ENCODE measurements around the gene OSBPL6. TPM values are rescaled to one million over a fixed set of nuclear protein-coding genes. Genes with fewer than 3 reads are reported as not detected.

OSBPL6 gene
- total and polyA plus RNA-seq, 9 of the 15 experiments (the other 6 are each of a cell fraction or from before 2014, with no cell fraction given): 3.4 to 12.7 (median 9.3) TPM

DNA sequence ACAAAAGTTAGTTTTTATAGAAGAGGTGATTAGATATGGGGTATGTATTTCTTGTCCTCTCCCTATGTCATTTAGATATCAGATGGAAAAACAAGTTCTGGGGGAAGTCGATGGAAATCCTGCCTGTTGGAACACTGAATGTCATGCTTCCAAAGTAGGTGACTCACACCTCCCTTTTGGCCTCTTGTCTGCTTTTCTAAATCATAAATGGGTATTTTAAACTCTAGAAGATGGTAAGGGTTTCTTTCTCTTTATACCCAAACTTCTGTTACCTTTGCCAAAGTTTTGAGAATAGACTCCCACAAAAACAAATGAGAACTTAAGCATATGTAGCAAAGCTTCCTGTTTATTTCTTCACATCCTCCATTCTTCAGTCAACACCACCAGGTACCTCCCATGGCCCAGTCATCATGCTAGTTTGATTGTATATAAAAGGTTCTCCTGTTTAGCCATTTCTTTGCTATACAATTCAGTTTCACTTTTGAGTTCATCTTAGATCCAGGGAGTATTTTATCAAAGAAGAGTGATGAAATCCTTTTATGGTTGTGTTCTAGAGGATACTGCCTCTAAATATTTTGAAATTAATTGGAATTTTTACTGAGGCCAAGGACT lies 192.8 kb downstream of the OSBPL6 start (continued):
- TF ChIP-seq, protein P1, sequence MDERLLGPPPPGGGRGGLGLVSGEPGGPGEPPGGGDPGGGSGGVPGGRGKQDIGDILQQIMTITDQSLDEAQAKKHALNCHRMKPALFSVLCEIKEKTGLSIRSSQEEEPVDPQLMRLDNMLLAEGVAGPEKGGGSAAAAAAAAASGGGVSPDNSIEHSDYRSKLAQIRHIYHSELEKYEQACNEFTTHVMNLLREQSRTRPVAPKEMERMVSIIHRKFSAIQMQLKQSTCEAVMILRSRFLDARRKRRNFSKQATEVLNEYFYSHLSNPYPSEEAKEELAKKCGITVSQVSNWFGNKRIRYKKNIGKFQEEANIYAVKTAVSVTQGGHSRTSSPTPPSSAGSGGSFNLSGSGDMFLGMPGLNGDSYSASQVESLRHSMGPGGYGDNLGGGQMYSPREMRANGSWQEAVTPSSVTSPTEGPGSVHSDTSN (CRISPR knock-in tag; IDR thresholded peaks at IDR 0.05; ENCODE audit: low read depth): no peak
- TF ChIP-seq, protein P1 (tag; conservative IDR thresholded peaks at IDR 0.05; ENCODE audit: low read depth): no peak
- TF ChIP-seq PHTF2 (CRISPR knock-in tag; IDR thresholded peaks at IDR 0.05): no peak

DNA sequence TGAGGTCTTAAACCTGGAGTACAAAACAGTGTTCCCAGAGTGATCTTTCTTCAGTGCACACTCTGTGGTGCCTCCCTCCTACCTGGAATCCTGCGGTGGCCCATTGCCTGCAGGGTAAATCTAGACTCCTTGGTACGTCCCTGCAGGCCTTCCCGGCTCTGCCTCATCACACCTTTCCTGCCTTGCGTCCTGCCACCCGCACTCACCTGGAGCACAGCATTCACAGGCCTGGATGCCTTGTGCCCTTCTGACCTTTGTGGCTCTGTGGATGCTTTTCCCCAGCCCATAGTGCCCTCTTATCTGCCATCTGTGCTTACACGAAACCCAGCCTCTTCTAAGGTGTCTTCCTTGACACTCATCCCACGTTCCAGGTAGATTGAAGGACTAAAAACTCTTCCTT lies 194.0 kb downstream of the OSBPL6 start:
- no peak for DNase-seq (ENCODE audit: extremely low read depth in 1 of 4, low spot score in 3 of 4)
- no peaks in the 10 kb centered on the region; a peak in 1 of 5 replicates for H3K4me1 ChIP-seq (replicated peaks in 1 of 2; ENCODE audit: control insufficient read depth in 2 of 2, insufficient read depth in 2 of 2, low read length in 2 of 2)
- no peaks in the 10 kb centered on the region for H3K9me3 ChIP-seq (replicated peaks; ENCODE audit: control insufficient read depth, insufficient read depth, low read depth, low read length)
- no peak overlapping the region for H3K4me2 ChIP-seq (ENCODE audit: insufficient read depth, low read length)
- H2AFZ ChIP-seq (ENCODE audit: low read depth, low read length): no peak overlapping the region
- H3K79me2 ChIP-seq (ENCODE audit: control insufficient read depth, insufficient read depth, low read length): no peaks in the 10 kb centered on the region
- no peak for FAIRE-seq
- no peaks in the 10 kb centered on the region for H3K9me1 ChIP-seq (ENCODE audit: control insufficient read depth, insufficient read depth, low read length)
- H3K36me3 ChIP-seq (ENCODE audit: control insufficient read depth, insufficient read depth, low read length): 0 out of 3 replicates have a peak, but pooled peaks cover under 1% of the 10 kb centered on the region
- ChIA-PET CTCF (ENCODE audit: low intra/inter-chr PET ratio) (interaction anchor here (0.6 kb wide), 1 partner anchor 212 kb away, joined by 3 read pairs; no protein-coding TSS in a partner anchor), POLR2A (no interaction called here)
- 32% methylated on average over 7 of the region's 7 CpGs for WGBS (ENCODE audit: insufficient coverage, low coverage, missing lambda C conversion rate)
- 0 out of 5 replicates have a peak, but pooled peaks cover 0 to 4% of the 10 kb centered on the region in 2 experiments for H3K27me3 ChIP-seq (ENCODE audit: control insufficient read depth in 2 of 2, insufficient read depth in 2 of 2, low read length in 2 of 2)
- H3K4me3 ChIP-seq: no peak overlapping the region
- no peaks in the 10 kb centered on the region for H4K20me1 ChIP-seq (replicated peaks; ENCODE audit: control insufficient read depth, insufficient read depth, low read length)
- BruUV-seq (replicated peaks): no TSS peak
- no peak overlapping the region for H3K27ac ChIP-seq (ENCODE audit: extremely low read depth, low read depth, low read length)
- in situ Hi-C loops (cut with MboI): no loop called here
- intact Hi-C loops (cut with micrococcal nuclease): no loop called here
- no peak overlapping the region for H3K9ac ChIP-seq (ENCODE audit: insufficient read depth in 1 of 2, low read depth in 2 of 2, low read length in 2 of 2)
- ATAC-seq: no peak
- TF ChIP-seq ZNF644 (tag; IDR thresholded peaks at IDR 0.05; ENCODE audit: low read depth): no peak
- TF ChIP-seq ZBTB7A (IDR thresholded peaks at IDR 0.05; ENCODE audit: borderline replicate concordance, control insufficient read depth, low read depth, low read length): no peak
- no peak for TF ChIP-seq SAFB (IDR thresholded peaks at IDR 0.05; ENCODE audit: borderline replicate concordance, low read depth, low read length)
- TF ChIP-seq ILF3 (IDR thresholded peaks at IDR 0.05; ENCODE audit: borderline replicate concordance): no peak
- TF ChIP-seq PURB (CRISPR knock-in tag; IDR thresholded peaks at IDR 0.05; ENCODE audit: low read depth): no peak
- no peak for TF ChIP-seq NCOR1 (IDR thresholded peaks at IDR 0.05)
- TF ChIP-seq, protein P2, sequence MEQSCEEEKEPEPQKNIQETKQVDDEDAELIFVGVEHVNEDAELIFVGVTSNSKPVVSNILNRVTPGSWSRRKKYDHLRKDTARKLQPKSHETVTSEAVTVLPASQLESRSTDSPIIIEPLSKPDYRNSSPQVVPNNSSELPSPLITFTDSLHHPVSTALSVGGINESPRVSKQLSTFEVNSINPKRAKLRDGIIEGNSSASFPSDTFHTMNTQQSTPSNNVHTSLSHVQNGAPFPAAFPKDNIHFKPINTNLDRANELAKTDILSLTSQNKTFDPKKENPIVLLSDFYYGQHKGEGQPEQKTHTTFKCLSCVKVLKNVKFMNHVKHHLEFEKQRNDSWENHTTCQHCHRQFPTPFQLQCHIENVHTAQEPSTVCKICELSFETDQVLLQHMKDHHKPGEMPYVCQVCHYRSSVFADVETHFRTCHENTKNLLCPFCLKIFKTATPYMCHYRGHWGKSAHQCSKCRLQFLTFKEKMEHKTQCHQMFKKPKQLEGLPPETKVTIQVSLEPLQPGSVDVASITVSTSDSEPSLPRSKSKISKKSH (CRISPR knock-in tag; IDR thresholded peaks at IDR 0.05): no peak
- TF ChIP-seq HNRNPLL (IDR thresholded peaks at IDR 0.05; ENCODE audit: low read depth, low read length, poor library complexity, severe bottlenecking): no peak
- TF ChIP-seq, protein P3, sequence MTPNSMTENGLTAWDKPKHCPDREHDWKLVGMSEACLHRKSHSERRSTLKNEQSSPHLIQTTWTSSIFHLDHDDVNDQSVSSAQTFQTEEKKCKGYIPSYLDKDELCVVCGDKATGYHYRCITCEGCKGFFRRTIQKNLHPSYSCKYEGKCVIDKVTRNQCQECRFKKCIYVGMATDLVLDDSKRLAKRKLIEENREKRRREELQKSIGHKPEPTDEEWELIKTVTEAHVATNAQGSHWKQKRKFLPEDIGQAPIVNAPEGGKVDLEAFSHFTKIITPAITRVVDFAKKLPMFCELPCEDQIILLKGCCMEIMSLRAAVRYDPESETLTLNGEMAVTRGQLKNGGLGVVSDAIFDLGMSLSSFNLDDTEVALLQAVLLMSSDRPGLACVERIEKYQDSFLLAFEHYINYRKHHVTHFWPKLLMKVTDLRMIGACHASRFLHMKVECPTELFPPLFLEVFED (CRISPR knock-in tag; conservative IDR thresholded peaks at IDR 0.05): no peak
- TF ChIP-seq CREB1 (IDR thresholded peaks at IDR 0.05): no peak
- TF ChIP-seq CREB1 (CRISPR knock-in tag; IDR thresholded peaks at IDR 0.05): no peak
- TF ChIP-seq CEBPB (tag; IDR thresholded peaks at IDR 0.05): no peak
